Transverse colon (tissue), 4 donors: ENCODE results near the gene TTLL5.

ENCODE experiments used
- CTCF ChIP-seq, 5 experiments: fragments of 200-600 bp in 3 of 5; fragments of 450-650 bp in 2 of 5; sonication (generic) in 3 of 5; IDR thresholded peaks; 1 replicate in 2 of 5; 2 replicates in 3 of 5; pipeline ENCODE4 v1.5.1; 2016 to 2017; ENCODE audit warnings: antibody characterized with exemption in 5 of 5, inconsistent platforms in 3 of 5, mild to moderate bottlenecking in 2 of 5, moderate library complexity in 1 of 5
- POLR2AphosphoS5 ChIP-seq, 3 donors: sonication (generic); formaldehyde crosslinking; IDR thresholded peaks; one replicate each; pipeline ENCODE4 v1.6.1; 2016; ENCODE audit warnings: antibody characterized with exemption in 3 of 3

DNA sequence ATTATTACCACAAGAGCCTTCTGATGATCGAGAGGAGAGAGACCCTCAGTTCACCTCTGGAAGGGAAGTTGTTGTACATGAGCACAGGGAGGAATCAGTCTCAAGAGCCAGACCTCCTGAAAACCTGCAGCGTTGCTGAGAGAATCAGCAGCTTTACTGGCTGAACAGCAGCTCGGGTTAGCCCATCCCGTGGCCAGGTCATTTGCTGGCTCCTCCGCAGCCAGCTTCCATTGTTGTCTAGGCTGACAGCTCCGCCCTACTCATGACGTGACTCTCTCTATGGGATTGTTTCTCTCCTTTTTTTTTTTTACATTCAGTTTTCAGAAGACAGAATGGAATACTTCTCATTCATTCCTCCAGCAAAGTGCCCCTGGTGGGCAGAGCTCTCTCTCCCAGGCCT, 250.8 kb downstream of the TTLL5 start:
- TF ChIP-seq CTCF (IDR thresholded peaks at IDR 0.05) = no peak
- TF ChIP-seq POLR2AphosphoS5 (IDR thresholded peaks at IDR 0.05) = no peak
